Spleen (tissue), 7 donors: ENCODE results near the gene SLC22A7.

ENCODE experiments used
- CTCF ChIP-seq, 11 experiments: fragments of 200-600 bp in 7 of 11; fragments of 450-650 bp in 4 of 11; sonication (generic) in 4 of 11; IDR thresholded peaks in 8 of 11; conservative IDR thresholded peaks in 3 of 11; 1 replicate in 7 of 11; 2 replicates in 4 of 11; pipeline versions ENCODE4 v1.4.0 to v1.8.0; 2016 to 2021; ENCODE audit warnings: antibody characterized with exemption in 11 of 11, inconsistent platforms in 4 of 11, mild to moderate bottlenecking in 1 of 11
- POLR2A ChIP-seq, 3 donors: fragments of 450-650 bp; IDR thresholded peaks; one replicate each; pipeline ENCODE4 v1.5.1; 2017; ENCODE audit warnings: antibody characterized with exemption in 3 of 3, mild to moderate bottlenecking in 1 of 3
- donor health status: DM: no; HTN: no; CAD: no; lungs with moderate emphysema.
- donor health status: DM: no; HTN: no; CAD: no.
- donor health status: DM: no; HTN: no; CAD: no.

DNA sequence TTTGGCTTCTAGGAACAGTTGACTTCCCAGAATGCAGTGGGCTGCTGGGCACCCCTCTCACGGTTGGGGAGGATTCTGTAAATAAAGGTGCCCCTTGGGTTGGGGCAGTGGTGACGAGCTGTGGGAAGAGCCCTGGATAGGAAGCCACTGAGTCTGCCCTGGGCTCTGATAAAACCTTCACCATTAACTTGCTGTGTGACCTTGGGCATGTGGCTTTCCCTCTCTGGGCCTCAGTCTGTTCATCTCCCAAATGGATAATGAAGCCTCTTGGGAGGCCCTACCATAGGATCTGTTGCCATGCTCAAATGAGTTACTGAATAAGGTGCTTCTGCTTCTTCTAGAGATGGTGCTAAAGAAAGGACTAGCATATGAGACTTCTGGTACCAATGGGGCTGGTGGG is 6.8 kb downstream of the SLC22A7 start:
- TF ChIP-seq CTCF (IDR thresholded peaks at IDR 0.05 in 8 of 11, conservative IDR thresholded peaks at IDR 0.05 in 3 of 11) (no peak), POLR2A (IDR thresholded peaks at IDR 0.05) (no peak)
